ENCODE data around the gene NPBWR2. TPM values are rescaled to one million over a fixed set of nuclear protein-coding genes. Genes with fewer than 3 reads are reported as not detected.

Gene NPBWR2
- polyA plus RNA-seq, 1 of the 3 experiments (the other 2 are of a cell fraction) = not detected

- Histone ChIP-seq H3K36me3 (replicated peaks in 1 of 2; ENCODE audit: control insufficient read depth in 1 of 2, insufficient read depth in 2 of 2, low read length in 1 of 2) (peaks cover 0 to 17% of the 10 kb centered on the region in 2 experiments), H3K27me3 (ENCODE audit: insufficient read depth) (no peaks in the 10 kb centered on the region), H4K20me1 (ENCODE audit: insufficient read depth) (no peaks in the 10 kb centered on the region), H3K9me2 (no peaks in the 10 kb centered on the region), H3K4me2 (no peak overlapping the region), H3K27ac (ENCODE audit: low read depth in 2 of 2, low read length in 1 of 2) (no peak overlapping the region), H2AFZ (ENCODE audit: low read depth) (no peak overlapping the region), H3F3A (replicated peaks; ENCODE audit: insufficient read depth) (no peaks in the 10 kb centered on the region), H3K4me3 (ENCODE audit: low read depth in 2 of 2, low read length in 1 of 2) (no peak overlapping the region), H3K9ac (no peak overlapping the region), H3K4me1 (ENCODE audit: control insufficient read depth in 1 of 2, insufficient read depth in 2 of 2, low read depth in 1 of 2, low read length in 1 of 2) (peaks cover 6 to 7% of the 10 kb centered on the region in 2 experiments; a peak in 2 of 4 replicates), H3K79me2 (ENCODE audit: insufficient read depth) (no peaks in the 10 kb centered on the region), H3K9me3 (no peaks in the 10 kb centered on the region)
- no peak for TF ChIP-seq TEAD4 (IDR thresholded peaks at IDR 0.05; ENCODE audit: borderline replicate concordance, insufficient read depth)
- TF ChIP-seq, protein P1, sequence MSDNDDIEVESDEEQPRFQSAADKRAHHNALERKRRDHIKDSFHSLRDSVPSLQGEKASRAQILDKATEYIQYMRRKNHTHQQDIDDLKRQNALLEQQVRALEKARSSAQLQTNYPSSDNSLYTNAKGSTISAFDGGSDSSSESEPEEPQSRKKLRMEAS (IDR thresholded peaks at IDR 0.05; ENCODE audit: low read depth) = no peak
- WGBS (ENCODE audit: low lambda C conversion rate) = 88% methylated on average over 5 of the region's 37 CpGs
- no peak for DNase-seq
- POLR2A ChIA-PET = no interaction called here
- CTCF ChIA-PET = interaction anchor here (0.7 to 2.9 kb wide), 4 partner anchors 10 to 35 kb away, joined by 3 to 10 read pairs (median 4); no protein-coding TSS in a partner anchor
Measured at GRCh38 chr20:64073476-64074183, 33.7 kb downstream of the NPBWR2 start.

DNA sequence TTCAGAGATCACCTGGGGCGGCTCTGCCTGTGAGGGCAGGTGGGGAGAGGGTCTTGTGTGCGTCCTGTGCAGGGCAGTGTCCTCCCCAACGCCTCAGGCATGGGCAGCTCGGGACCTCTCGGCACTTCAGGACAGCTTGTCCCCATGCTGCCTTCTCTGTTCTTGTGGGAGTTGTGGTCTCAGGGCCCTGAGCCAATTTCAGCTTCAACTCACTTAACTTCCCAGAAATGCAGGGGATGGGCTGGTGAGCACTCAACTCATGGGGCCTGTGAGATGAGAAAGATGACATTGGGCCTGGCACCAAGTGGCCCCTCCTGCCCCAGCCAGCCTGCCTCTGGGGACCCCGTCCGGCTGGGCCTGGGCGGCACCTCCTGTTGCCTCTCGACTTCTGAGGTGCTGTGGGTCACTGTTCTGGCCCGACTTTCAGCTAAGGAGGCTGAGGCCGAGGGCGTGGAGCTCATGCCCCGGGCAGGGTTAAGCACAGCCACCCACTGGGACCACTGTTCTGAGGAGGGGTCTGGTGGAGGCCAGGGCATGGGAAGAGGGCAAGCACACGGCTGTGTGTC lies 34.8 kb downstream of the NPBWR2 start:
- POLR2A ChIA-PET = no interaction called here
- Histone ChIP-seq H3K4me3 (ENCODE audit: low read depth in 2 of 2, low read length in 1 of 2) (no peak overlapping the region), H3K9ac (no peak overlapping the region), H3K36me3 (replicated peaks in 1 of 2; ENCODE audit: control insufficient read depth in 1 of 2, insufficient read depth in 2 of 2, low read length in 1 of 2) (peaks cover 0 to 17% of the 10 kb centered on the region in 2 experiments), H3K9me2 (no peaks in the 10 kb centered on the region), H3K79me2 (ENCODE audit: insufficient read depth) (no peaks in the 10 kb centered on the region), H3K27ac (ENCODE audit: low read depth in 2 of 2, low read length in 1 of 2) (no peak overlapping the region), H3K9me3 (no peaks in the 10 kb centered on the region), H3F3A (replicated peaks; ENCODE audit: insufficient read depth) (no peaks in the 10 kb centered on the region), H4K20me1 (ENCODE audit: insufficient read depth) (no peaks in the 10 kb centered on the region), H3K27me3 (ENCODE audit: insufficient read depth) (no peaks in the 10 kb centered on the region), H3K4me1 (ENCODE audit: control insufficient read depth in 1 of 2, insufficient read depth in 2 of 2, low read depth in 1 of 2, low read length in 1 of 2) (peaks cover 0 to 4% of the 10 kb centered on the region in 2 experiments; a peak in 1 of 4 replicates), H2AFZ (ENCODE audit: low read depth) (no peak overlapping the region), H3K4me2 (no peak overlapping the region)
- TF ChIP-seq IRF3 (IDR thresholded peaks at IDR 0.05; ENCODE audit: low read depth, low read length) (no peak), POLR2AphosphoS5 (IDR thresholded peaks at IDR 0.05; ENCODE audit: low read depth, low read length) (no peak)
- DNase-seq = no peak
- 85% methylated on average over 5 of the region's 14 CpGs for WGBS (ENCODE audit: low lambda C conversion rate)
- CTCF ChIA-PET = interaction anchor here (0.8 to 2.9 kb wide), 3 partner anchors 10 to 48 kb away, joined by 4 to 10 read pairs (median 4); partner anchors contain the start of gene TCEA2

All from SK-N-SH (cell line).